Gastrocnemius medialis (tissue), 4 donors: Measurements from ENCODE around the gene MRPL42.

ENCODE experiments used
- CTCF ChIP-seq, 5 experiments: fragments of 450-650 bp in 3 of 5; fragments of 200-600 bp in 2 of 5; sonication (generic) in 2 of 5; IDR thresholded peaks in 4 of 5; conservative IDR thresholded peaks in 1 of 5; 1 replicate in 4 of 5; 2 replicates in 1 of 5; pipeline ENCODE4 v1.5.1; 2016 to 2019; ENCODE audit warnings: antibody characterized with exemption in 5 of 5, mild to moderate bottlenecking in 3 of 5, moderate library complexity in 3 of 5
- POLR2A ChIP-seq, 2 donors: fragments of 450-650 bp; IDR thresholded peaks; one replicate each; pipeline ENCODE4 v1.6.1; 2017; ENCODE audit warnings: antibody characterized with exemption in 2 of 2, mild to moderate bottlenecking in 2 of 2, moderate library complexity in 2 of 2

DNA sequence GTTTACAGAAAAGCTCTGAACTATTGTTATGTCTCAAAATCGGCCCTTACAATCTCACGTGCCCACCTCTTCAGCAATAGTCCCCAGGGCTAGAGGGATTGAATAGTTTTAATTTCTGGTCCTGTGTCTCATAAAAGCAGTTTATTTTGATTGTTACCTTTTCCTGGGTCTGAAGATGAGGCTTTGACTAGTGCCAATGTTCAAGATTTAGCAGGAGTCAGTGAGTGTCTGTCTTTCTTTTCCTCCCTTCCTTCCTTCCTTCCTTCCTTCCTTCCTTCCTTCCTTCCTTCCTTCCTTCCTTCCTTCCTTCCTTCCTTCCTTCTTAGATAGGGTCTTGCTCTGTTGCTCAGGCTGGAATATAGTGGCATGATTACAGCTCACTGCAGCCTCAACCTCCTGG is 80.5 kb downstream of the MRPL42 start:
- no peak for TF ChIP-seq CTCF (IDR thresholded peaks at IDR 0.05 in 4 of 5, conservative IDR thresholded peaks at IDR 0.05 in 1 of 5)
- TF ChIP-seq POLR2A (IDR thresholded peaks at IDR 0.05): no peak
